Activated CD4-positive, alpha-beta memory T cell treated with anti-CD3 and anti-CD28 coated beads, Interleukin-2, amount 10 ng/mL, durations not matched to agents 7 days and 5 days (primary cell): ENCODE measurements around the gene MTG1. TPM values are rescaled to one million over a fixed set of nuclear protein-coding genes. Genes with fewer than 3 reads are reported as not detected.
A peak's percentile ranks its signal among the peaks of the same experiment; 100 is the strongest.
"Not testable (repeated sequence)": the region's sequence is repeated elsewhere in the genome, so short reads cannot be mapped to it uniquely, and the experiment has no call there.

ENCODE experiments used
- CTCF ChIA-PET: fragments of 350-600 bp; sonication (Branson Sonifier 250); formaldehyde crosslinking; loops from one replicate; lab custom pipeline; 2021; ENCODE audit warnings: antibody characterized with exemption, inconsistent platforms; lab: Charles Lee
- POLR2A ChIA-PET: fragments of 350-600 bp; sonication (Branson Sonifier 250); formaldehyde crosslinking; loops from one replicate; lab custom pipeline; 2021; ENCODE audit warnings: antibody characterized with exemption; lab: Charles Lee
- DNase-seq: peaks from one replicate; pipeline ENCODE4 v3.0.0-alpha.2; 2020
- H3K27ac Mint-ChIP-seq: one replicate; pipeline ENCODE4 v1.8.0; 2021; ENCODE audit warnings: mild to moderate bottlenecking, mixed read lengths
- H3K27me3 Mint-ChIP-seq: one replicate; pipeline ENCODE4 v1.8.0; 2021; ENCODE audit warnings: mixed read lengths
- H3K36me3 Mint-ChIP-seq: one replicate; pipeline ENCODE4 v1.8.0; 2021; ENCODE audit warnings: low read depth, mixed read lengths
- H3K4me1 Mint-ChIP-seq: one replicate; pipeline ENCODE4 v1.8.0; 2021; ENCODE audit warnings: mixed read lengths
- H3K4me3 Mint-ChIP-seq: one replicate; pipeline ENCODE4 v1.8.0; 2021; ENCODE audit warnings: mild to moderate bottlenecking, mixed read lengths
- H3K9me3 Mint-ChIP-seq: one replicate; pipeline ENCODE4 v1.8.0; 2021; ENCODE audit warnings: mixed read lengths
- total RNA-seq, 2 experiments: library from RNA; stranded (reverse); gene quantifications; one replicate each; pipeline ENCODE4 v1.2.3, GENCODE V29; 2021

Gene MTG1
- total RNA-seq, 2 experiments from 2014 or later: 41.7 to 42.2 TPM

DNA sequence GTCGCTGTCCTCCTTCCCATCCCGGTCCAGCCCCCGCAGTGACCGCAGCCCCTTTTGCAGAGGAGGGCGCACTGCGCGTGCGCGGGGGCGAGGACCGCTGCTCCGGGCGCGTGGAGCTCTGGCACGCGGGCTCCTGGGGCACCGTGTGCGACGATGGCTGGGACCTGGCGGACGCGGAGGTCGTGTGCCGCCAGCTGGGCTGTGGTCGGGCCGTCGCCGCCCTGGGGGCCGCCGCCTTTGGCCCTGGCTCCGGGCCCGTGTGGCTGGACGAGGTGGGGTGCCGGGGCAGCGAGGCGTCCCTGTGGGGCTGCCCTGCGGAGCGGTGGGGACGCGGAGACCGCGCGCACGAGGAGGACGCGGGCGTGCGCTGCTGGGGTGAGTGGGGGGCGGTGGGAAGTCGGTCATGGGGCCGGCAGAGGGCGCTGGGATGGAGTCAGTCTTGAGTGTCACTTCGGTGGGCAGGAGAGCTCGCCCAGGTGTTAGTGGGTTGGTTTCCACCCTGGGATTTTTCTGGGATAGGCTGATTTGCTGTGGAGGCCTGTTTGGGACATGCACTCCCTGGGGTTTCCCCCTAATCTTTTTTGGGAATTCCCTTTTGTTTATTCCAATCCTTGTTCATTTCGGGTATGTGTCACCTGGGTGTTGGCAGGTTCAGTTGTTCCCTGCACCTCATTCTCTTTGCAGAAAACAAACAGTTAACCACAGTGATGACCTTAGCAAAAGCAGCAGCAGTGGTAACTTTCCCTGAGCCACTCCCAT, 71.4 kb downstream of the MTG1 start:
- Mint-ChIP-seq H3K36me3 (peaks cover 4% of the 10 kb centered on the region), H3K9me3 (no peaks in the 10 kb centered on the region), H3K27me3 (peaks cover 4% of the 10 kb centered on the region), H3K4me1 (peaks cover 4% of the 10 kb centered on the region), H3K27ac (no peak overlapping the region), H3K4me3 (no peak overlapping the region)
- ChIA-PET CTCF (no interaction called here), POLR2A (no interaction called here)
- no peak for DNase-seq

DNA sequence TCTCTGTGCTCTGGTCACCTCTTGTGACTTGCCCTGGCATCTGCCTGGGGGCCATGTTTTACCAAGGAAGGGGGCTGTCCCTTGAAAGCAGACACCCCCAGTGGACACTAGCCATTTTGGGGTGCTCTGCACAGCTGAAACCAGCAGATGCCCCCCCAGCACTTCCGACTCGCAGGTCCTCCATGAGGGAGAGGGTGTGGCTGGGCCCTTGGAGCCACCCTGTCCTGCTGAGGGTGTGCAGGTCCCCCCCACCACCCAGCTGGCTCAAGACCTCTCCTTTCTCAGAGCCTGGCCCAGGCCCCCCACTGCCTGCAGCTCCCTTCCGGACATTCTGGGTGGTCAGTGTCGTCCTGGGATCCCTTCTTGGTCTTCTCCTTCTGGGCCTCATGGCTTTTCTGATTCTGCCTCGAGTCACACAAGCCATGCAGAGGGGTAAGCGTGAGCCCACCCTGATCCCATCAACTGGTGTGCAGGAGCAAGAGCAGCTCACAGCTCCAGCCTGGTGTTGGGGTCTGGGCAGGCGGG, 72.1 kb downstream of the MTG1 start:
- no peak overlapping the region for H3K4me3 Mint-ChIP-seq
- H3K27me3 Mint-ChIP-seq: peaks cover 4% of the 10 kb centered on the region
- DNase-seq: no peak
- H3K36me3 Mint-ChIP-seq: peaks cover 4% of the 10 kb centered on the region
- POLR2A ChIA-PET: interaction anchor here (1.1 kb wide), 1 partner anchor 9 kb away, joined by 4 read pairs; no protein-coding TSS in a partner anchor
- H3K9me3 Mint-ChIP-seq: no peaks in the 10 kb centered on the region
- CTCF ChIA-PET: no interaction called here
- peaks cover 4% of the 10 kb centered on the region for H3K4me1 Mint-ChIP-seq
- no peak overlapping the region for H3K27ac Mint-ChIP-seq

DNA sequence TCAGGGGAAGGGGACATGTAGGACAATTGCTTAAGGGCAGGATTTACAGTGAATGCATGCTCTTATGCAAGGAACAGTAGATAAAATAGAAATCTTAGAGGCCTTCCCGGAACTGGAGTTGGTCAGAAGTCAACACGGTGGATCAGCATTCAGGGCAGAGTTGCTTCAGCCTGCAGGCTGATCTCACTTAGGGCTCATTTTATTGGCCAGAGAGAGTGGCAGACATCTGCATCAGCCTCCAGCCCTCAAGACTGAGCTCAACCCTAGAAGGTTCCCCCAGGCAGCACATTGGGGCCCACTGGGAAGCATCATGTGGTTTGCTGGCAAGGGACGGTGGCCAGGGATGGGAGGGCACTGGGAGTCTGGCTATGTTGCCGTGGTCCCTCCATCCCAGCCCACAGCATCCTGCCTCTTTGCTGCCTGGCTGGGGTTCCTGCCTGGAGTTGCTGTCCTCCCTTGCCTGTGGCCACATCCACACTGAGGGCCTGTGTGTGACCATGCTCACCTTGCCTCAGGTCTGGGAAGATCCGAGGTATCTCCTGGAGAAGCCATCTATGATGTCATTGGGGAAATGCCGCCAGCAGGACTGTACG, 72.8 kb downstream of the MTG1 start:
- ChIA-PET CTCF (no interaction called here), POLR2A (interaction anchor here (1.1 kb wide), 1 partner anchor 10 kb away, joined by 4 read pairs; no protein-coding TSS in a partner anchor)
- H3K27ac Mint-ChIP-seq: no peak overlapping the region
- peaks cover 4% of the 10 kb centered on the region for H3K36me3 Mint-ChIP-seq
- no peak overlapping the region for H3K4me3 Mint-ChIP-seq
- peaks cover 4% of the 10 kb centered on the region for H3K4me1 Mint-ChIP-seq
- H3K27me3 Mint-ChIP-seq: peaks cover 4% of the 10 kb centered on the region
- no peak for DNase-seq
- H3K9me3 Mint-ChIP-seq: no peaks in the 10 kb centered on the region

DNA sequence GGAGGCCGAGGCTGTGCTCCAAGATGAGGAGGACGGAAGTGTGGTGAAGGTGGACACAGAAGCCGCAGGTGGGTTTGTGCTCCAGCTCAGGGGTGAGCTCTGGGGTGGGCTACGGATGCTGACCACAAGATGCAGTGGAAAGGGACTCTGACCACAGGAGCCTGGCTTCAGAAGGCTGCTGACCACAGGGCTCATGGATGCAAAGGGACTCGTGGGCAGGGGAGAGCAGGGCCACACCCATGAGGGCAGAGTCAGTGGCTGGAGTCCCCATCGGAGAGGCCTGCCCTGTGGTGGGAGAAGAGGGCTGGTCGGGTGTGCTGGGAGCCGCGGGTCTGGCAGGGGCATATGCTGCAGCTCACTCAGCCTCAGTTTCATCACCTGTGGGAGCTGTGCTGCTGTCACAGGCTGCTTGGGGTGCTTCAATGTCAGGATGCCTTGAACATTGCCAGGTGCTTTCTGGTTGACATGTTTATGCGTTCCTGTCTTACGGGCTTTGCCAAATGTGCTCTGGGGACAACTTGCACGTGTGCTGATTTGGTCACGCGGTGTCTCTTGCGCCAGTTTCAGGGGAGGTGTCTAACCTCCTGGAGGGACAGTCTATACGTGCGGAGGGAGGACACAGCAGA, 73.4 kb downstream of the MTG1 start:
- no peak overlapping the region for H3K4me3 Mint-ChIP-seq
- ChIA-PET CTCF (no interaction called here), POLR2A (no interaction called here)
- H3K9me3 Mint-ChIP-seq: no peaks in the 10 kb centered on the region
- H3K36me3 Mint-ChIP-seq: peaks cover 4% of the 10 kb centered on the region
- H3K4me1 Mint-ChIP-seq: peaks cover 4% of the 10 kb centered on the region
- DNase-seq: peak; percentile 12
- peaks cover 4% of the 10 kb centered on the region for H3K27me3 Mint-ChIP-seq
- H3K27ac Mint-ChIP-seq: no peak overlapping the region

DNA sequence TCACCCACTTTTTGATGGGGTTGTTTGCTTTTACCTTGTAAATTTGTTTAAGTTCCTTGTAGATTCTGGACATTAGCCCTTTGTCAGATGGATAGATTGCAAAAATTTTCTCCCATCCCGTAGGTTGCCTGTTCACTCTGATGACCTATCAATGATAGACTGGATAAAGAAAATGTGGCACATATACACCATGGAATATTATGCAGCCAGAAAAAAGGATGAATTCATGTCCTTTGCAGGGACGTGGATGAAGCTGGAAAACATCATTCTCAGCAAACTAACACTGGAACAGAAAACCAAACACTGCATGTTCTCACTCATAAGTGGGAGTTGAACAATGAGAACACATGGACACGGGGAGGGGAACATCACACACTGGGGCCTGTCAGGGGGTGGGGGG, 75.2 kb downstream of the MTG1 start:
- H3K4me1 Mint-ChIP-seq: peaks cover 15% of the 10 kb centered on the region
- H3K27me3 Mint-ChIP-seq, H3K9me3 Mint-ChIP-seq, H3K4me3 Mint-ChIP-seq, DNase-seq, H3K27ac Mint-ChIP-seq, POLR2A ChIA-PET, CTCF ChIA-PET: not testable (repeated sequence)
- peaks cover 12% of the 10 kb centered on the region for H3K36me3 Mint-ChIP-seq

DNA sequence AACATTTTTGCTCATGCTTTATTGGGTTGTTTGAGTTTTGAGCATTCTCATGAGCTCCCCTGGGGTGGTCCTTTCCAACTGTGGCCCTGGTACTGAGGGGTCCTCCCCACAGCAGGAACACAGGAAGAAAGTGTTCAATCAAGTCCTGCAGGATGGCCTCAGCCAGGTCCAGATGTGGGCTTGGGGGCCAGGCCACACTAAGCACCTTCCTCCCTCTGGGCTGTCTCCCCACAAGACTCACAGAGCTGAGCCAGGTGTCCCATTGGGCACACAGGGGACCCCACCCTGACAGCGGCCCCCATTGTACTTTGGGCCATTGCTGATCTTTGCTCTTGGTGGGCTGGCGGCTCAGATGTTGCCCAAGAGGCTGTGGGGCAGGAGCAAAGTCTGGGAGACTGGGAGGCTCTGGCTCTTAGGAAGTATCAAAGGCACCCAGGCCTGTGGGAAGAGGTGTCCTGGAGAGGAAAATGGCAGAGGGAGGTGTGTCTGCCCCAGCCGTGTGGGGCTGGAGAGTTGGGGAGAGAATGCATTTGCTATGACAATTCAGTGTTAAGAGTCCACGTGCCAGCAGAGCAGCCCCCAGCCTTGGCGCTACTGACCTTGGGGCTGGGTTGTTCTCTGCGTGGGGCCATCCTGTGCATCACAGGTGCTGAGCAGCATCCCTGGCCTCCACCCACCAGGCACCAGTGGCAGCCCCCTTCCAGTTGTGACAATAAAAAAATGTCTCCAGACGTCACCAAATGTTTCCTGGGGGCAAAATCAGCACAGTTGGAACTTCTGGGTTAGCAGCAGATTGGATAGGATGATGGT, 77.5 kb downstream of the MTG1 start:
- peaks cover 34% of the 10 kb centered on the region for H3K4me1 Mint-ChIP-seq
- no peak overlapping the region for H3K4me3 Mint-ChIP-seq
- no peak for DNase-seq
- CTCF ChIA-PET: interaction anchor here (1.2 kb wide), 1 partner anchor 12 kb away, joined by 3 read pairs; no protein-coding TSS in a partner anchor
- peaks cover 2% of the 10 kb centered on the region for H3K9me3 Mint-ChIP-seq
- H3K27me3 Mint-ChIP-seq: peaks cover 4% of the 10 kb centered on the region
- POLR2A ChIA-PET: no interaction called here
- H3K36me3 Mint-ChIP-seq: peaks cover 12% of the 10 kb centered on the region
- H3K27ac Mint-ChIP-seq: no peak overlapping the region

Other genes with a start within 250 kb of the MTG1 start
- 1 to 10 TPM in 1 of 2 experiments, under 1 TPM in 1; 0.55 to 1.2 TPM for gene KNDC1, start 233.9 kb upstream of the MTG1 start, total RNA-seq
- gene UTF1, start 163.9 kb upstream of the MTG1 start, total RNA-seq: not detected
- gene VENTX, start 156.3 kb upstream of the MTG1 start, total RNA-seq: not detected
- 100 to 1,000 TPM; 206 to 207 TPM for gene ADAM8, start 117.3 kb upstream of the MTG1 start, total RNA-seq
- 10 to 100 TPM; 52.3 to 58.2 TPM for gene TUBGCP2, start 85.3 kb upstream of the MTG1 start, total RNA-seq
- 10 to 100 TPM; 45.7 to 52.7 TPM for gene ZNF511, start 85.2 kb upstream of the MTG1 start, total RNA-seq
- not detected for gene CALY, start 57.3 kb upstream of the MTG1 start, total RNA-seq
- gene PRAP1, start 46.8 kb upstream of the MTG1 start, total RNA-seq: not detected
- 10 to 100 TPM; 11.2 to 11.4 TPM for gene FUOM, start 36.1 kb upstream of the MTG1 start, total RNA-seq
- 10 to 100 TPM; 31.3 to 31.6 TPM for gene ECHS1, start 20.8 kb upstream of the MTG1 start, total RNA-seq
- gene PAOX, start 14.9 kb upstream of the MTG1 start, total RNA-seq: 1 to 10 TPM; 5.9 to 7.8 TPM
- not detected for gene SPRN, start 30.5 kb downstream of the MTG1 start, total RNA-seq
- 10 to 100 TPM; 15.3 to 15.4 TPM for gene SCART1, start 59.8 kb downstream of the MTG1 start, total RNA-seq
- under 1 TPM; 0.43 to 0.76 TPM for gene CYP2E1, start 133.2 kb downstream of the MTG1 start, total RNA-seq
- gene SYCE1, start 171.4 kb downstream of the MTG1 start, total RNA-seq: under 1 TPM in 1 of 2 experiments, not detected in 1; 0.13 TPM
- gene FRG2B, start 232.6 kb downstream of the MTG1 start, total RNA-seq: not detected